HEK293 (cell line): ENCODE measurements around the gene RPL23.

ENCODE experiments used
- CTCF ChIA-PET: fragments of 350-600 bp; formaldehyde crosslinking; extraction: SDS; loops from one replicate; lab custom pipeline; 2021; ENCODE audit warnings: antibody characterized with exemption; lab: Yijun Ruan, JAX
- POLR2A ChIA-PET: fragments of 300-600 bp; formaldehyde crosslinking; extraction: SDS; loops from one replicate; lab custom pipeline; 2020; ENCODE audit warnings: antibody characterized with exemption, inconsistent platforms; lab: Yijun Ruan, JAX
- H3K27ac ChIP-seq: fragments of 200-500 bp; sonication (Bioruptor generic); 2 replicates; pipeline ENCODE4 v1.5.1; 2014; ENCODE audit warnings: low read depth, low read length, control low read depth, inconsistent platforms; ENCODE audit errors: extremely low read depth
- H3K36me3 ChIP-seq, 2 experiments: fragments of 200-500 bp in 1 of 2; sonication (Bioruptor generic) in 1 of 2; 1 replicate in 1 of 2; 2 replicates in 1 of 2; pipeline ENCODE4 v1.5.1; 2014 to 2017; ENCODE audit warnings: inconsistent platforms in 2 of 2, low read length in 2 of 2; ENCODE audit not compliant: control insufficient read depth in 2 of 2, insufficient read depth in 1 of 2
- H3K4me1 ChIP-seq: fragments of 200-500 bp; sonication (Bioruptor generic); 2 replicates; pipeline ENCODE4 v1.5.1; 2014; ENCODE audit warnings: mild to moderate bottlenecking, low read length, inconsistent platforms; ENCODE audit not compliant: control insufficient read depth, insufficient read depth
- H3K4me3 ChIP-seq: 2 replicates; pipeline ENCODE4 v1.5.1; 2011; ENCODE audit warnings: low read depth, mild to moderate bottlenecking, control low read depth, low read length, moderate library complexity
- H3K9me3 ChIP-seq: fragments of 200-500 bp; sonication (Bioruptor generic); 2 replicates; pipeline ENCODE4 v1.5.1; 2014; ENCODE audit warnings: low read depth, low read length, inconsistent platforms; ENCODE audit not compliant: control insufficient read depth, insufficient read depth
- BCL11A ChIP-seq: fragments of 450-650 bp; formaldehyde crosslinking; IDR thresholded peaks from 2 replicates; pipeline ENCODE4 v1.5.1; 2016; ENCODE audit warnings: low read depth, missing biosample characterization, missing genetic modification characterization
- GLI4 ChIP-seq: fragments of 450-650 bp; formaldehyde crosslinking; IDR thresholded peaks from 2 replicates; pipeline ENCODE4 v1.5.1; 2016; ENCODE audit warnings: missing biosample characterization, missing genetic modification characterization
- KLF1 ChIP-seq: fragments of 450-650 bp; formaldehyde crosslinking; IDR thresholded peaks from 2 replicates; pipeline ENCODE4 v1.5.1; 2016; ENCODE audit warnings: missing biosample characterization, missing genetic modification characterization
- OVOL3 ChIP-seq: fragments of 450-650 bp; formaldehyde crosslinking; IDR thresholded peaks from 2 replicates; pipeline ENCODE4 v1.5.1; 2016; ENCODE audit warnings: missing biosample characterization, missing genetic modification characterization
- RBAK ChIP-seq: fragments of 450-650 bp; formaldehyde crosslinking; IDR thresholded peaks from 2 replicates; pipeline ENCODE4 v1.5.1; 2016; ENCODE audit warnings: missing biosample characterization, missing genetic modification characterization
- WT1 ChIP-seq: fragments of 450-650 bp; formaldehyde crosslinking; IDR thresholded peaks from 2 replicates; pipeline ENCODE4 v1.5.1; 2016; ENCODE audit warnings: missing biosample characterization, missing genetic modification characterization
- ZBTB1 ChIP-seq: fragments of 450-650 bp; formaldehyde crosslinking; IDR thresholded peaks from 2 replicates; pipeline ENCODE4 v1.5.1; 2016; ENCODE audit warnings: missing biosample characterization, missing genetic modification characterization
- ZBTB17 ChIP-seq: fragments of 450-650 bp; formaldehyde crosslinking; IDR thresholded peaks from 2 replicates; pipeline ENCODE4 v1.5.1; 2016; ENCODE audit warnings: missing biosample characterization, missing genetic modification characterization
- ZFHX2 ChIP-seq: fragments of 450-650 bp; formaldehyde crosslinking; conservative IDR thresholded peaks from 2 replicates; pipeline ENCODE4 v1.5.1; 2016; ENCODE audit warnings: missing biosample characterization, missing genetic modification characterization
- ZNF175 ChIP-seq: fragments of 450-650 bp; formaldehyde crosslinking; IDR thresholded peaks from 2 replicates; pipeline ENCODE4 v1.5.1; 2016; ENCODE audit warnings: missing biosample characterization, missing genetic modification characterization
- ZNF223 ChIP-seq: fragments of 450-650 bp; formaldehyde crosslinking; IDR thresholded peaks from 2 replicates; pipeline ENCODE4 v1.5.1; 2016; ENCODE audit warnings: missing biosample characterization, missing genetic modification characterization
- ZNF335 ChIP-seq: fragments of 450-650 bp; formaldehyde crosslinking; conservative IDR thresholded peaks from 2 replicates; pipeline ENCODE4 v1.5.1; 2016; ENCODE audit warnings: missing biosample characterization, missing genetic modification characterization
- ZNF341 ChIP-seq: fragments of 450-650 bp; formaldehyde crosslinking; IDR thresholded peaks from 2 replicates; pipeline ENCODE4; 2016; ENCODE audit warnings: low read depth, missing biosample characterization, missing genetic modification characterization
- ZNF350 ChIP-seq: fragments of 450-650 bp; formaldehyde crosslinking; IDR thresholded peaks from 2 replicates; pipeline ENCODE4 v1.5.0; 2017; ENCODE audit warnings: missing biosample characterization, mild to moderate bottlenecking, missing genetic modification characterization
- ZNF433 ChIP-seq: fragments of 450-650 bp; formaldehyde crosslinking; IDR thresholded peaks from 2 replicates; pipeline ENCODE4 v1.5.1; 2016; ENCODE audit warnings: missing biosample characterization, missing genetic modification characterization, low read depth
- ZNF561 ChIP-seq: fragments of 450-650 bp; IDR thresholded peaks from 2 replicates; pipeline ENCODE4 v1.5.1; 2018; ENCODE audit warnings: missing biosample characterization, missing genetic modification characterization, borderline replicate concordance
- ZNF785 ChIP-seq: fragments of 450-650 bp; formaldehyde crosslinking; IDR thresholded peaks from 2 replicates; pipeline ENCODE4 v1.5.1; 2016; ENCODE audit warnings: missing biosample characterization, missing genetic modification characterization
- ZNF830 ChIP-seq: fragments of 450-650 bp; IDR thresholded peaks from 2 replicates; pipeline ENCODE4 v1.5.0; 2018; ENCODE audit warnings: missing biosample characterization, missing genetic modification characterization, low read depth, mild to moderate bottlenecking, moderate library complexity
- ZXDB ChIP-seq: fragments of 450-650 bp; formaldehyde crosslinking; IDR thresholded peaks from 2 replicates; pipeline ENCODE4 v1.5.1; 2016; ENCODE audit warnings: missing biosample characterization, missing genetic modification characterization
- TF ChIP-seq, protein P1 (sequence below): fragments of 450-650 bp; formaldehyde crosslinking; IDR thresholded peaks from 2 replicates; pipeline ENCODE4 v1.5.1; 2016; ENCODE audit warnings: missing biosample characterization, missing genetic modification characterization
- TF ChIP-seq, protein P2 (sequence below): fragments of 450-650 bp; formaldehyde crosslinking; IDR thresholded peaks from 2 replicates; pipeline ENCODE4 v1.5.1; 2017; ENCODE audit warnings: missing biosample characterization, missing genetic modification characterization
- TF ChIP-seq, protein P3 (sequence below): fragments of 450-650 bp; formaldehyde crosslinking; IDR thresholded peaks from 2 replicates; pipeline ENCODE4 v1.5.1; 2017; ENCODE audit warnings: missing biosample characterization, missing genetic modification characterization
- TF ChIP-seq, protein P4 (sequence below): fragments of 450-650 bp; formaldehyde crosslinking; IDR thresholded peaks from 2 replicates; pipeline ENCODE4 v1.5.1; 2016; ENCODE audit warnings: missing biosample characterization, missing genetic modification characterization
- TF ChIP-seq, protein P5 (sequence below): fragments of 450-650 bp; formaldehyde crosslinking; IDR thresholded peaks from 2 replicates; pipeline ENCODE4 v1.5.1; 2016; ENCODE audit warnings: missing biosample characterization, missing genetic modification characterization
- TF ChIP-seq, protein P6 (sequence below): fragments of 450-650 bp; formaldehyde crosslinking; IDR thresholded peaks from 2 replicates; pipeline ENCODE4 v1.5.1; 2016; ENCODE audit warnings: missing biosample characterization, missing genetic modification characterization

The RPL23 gene

DNA sequence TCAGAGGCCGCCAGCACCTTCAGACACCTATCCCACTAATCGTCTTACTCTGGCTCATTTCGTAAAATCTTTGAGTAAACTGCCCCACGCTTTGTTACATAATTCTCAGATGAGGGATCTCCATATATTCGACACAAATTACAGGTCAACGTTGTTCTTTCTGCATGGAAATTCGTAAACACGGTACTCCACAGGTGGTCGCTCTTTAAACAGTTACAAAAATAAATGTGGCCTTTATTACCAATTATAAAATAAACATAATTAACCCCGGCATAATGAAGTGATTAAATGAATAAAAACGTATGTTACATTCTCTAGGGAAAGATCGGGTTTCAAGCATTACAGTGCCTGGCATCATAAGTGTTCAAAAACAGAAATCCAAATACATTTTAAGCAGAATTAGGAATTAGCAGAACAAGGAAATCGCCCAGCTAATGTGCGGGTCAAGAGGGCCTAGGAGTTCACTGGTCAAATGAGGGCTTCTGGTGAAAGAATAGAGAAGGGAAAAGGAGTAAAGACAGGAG, 53.2 kb downstream of the RPL23 start (continued):
- TF ChIP-seq, protein P1, sequence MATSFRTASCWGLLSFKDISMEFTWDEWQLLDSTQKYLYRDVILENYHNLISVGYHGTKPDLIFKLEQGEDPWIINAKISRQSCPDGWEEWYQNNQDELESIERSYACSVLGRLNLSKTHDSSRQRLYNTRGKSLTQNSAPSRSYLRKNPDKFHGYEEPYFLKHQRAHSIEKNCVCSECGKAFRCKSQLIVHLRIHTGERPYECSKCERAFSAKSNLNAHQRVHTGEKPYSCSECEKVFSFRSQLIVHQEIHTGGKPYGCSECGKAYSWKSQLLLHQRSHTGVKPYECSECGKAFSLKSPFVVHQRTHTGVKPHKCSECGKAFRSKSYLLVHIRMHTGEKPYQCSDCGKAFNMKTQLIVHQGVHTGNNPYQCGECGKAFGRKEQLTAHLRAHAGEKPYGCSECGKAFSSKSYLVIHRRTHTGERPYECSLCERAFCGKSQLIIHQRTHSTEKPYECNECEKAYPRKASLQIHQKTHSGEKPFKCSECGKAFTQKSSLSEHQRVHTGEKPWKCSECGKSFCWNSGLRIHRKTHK (tag by site-specific recombination) = no peak
- TF ChIP-seq ZBTB1 (no peak), ZNF223 (tag by site-specific recombination) (no peak), OVOL3 (tag by site-specific recombination) (peak; percentile 93), ZNF785 (no peak), ZBTB17 (peak; percentile 91; the same call in 1 of the 2 replicates), BCL11A (peak; percentile 76; the same call in 1 of the 2 replicates), ZNF175 (tag by site-specific recombination) (no peak), ZFHX2 (peak; percentile 31), ZNF335 (peak; percentile 80)
- TF ChIP-seq, protein P2, sequence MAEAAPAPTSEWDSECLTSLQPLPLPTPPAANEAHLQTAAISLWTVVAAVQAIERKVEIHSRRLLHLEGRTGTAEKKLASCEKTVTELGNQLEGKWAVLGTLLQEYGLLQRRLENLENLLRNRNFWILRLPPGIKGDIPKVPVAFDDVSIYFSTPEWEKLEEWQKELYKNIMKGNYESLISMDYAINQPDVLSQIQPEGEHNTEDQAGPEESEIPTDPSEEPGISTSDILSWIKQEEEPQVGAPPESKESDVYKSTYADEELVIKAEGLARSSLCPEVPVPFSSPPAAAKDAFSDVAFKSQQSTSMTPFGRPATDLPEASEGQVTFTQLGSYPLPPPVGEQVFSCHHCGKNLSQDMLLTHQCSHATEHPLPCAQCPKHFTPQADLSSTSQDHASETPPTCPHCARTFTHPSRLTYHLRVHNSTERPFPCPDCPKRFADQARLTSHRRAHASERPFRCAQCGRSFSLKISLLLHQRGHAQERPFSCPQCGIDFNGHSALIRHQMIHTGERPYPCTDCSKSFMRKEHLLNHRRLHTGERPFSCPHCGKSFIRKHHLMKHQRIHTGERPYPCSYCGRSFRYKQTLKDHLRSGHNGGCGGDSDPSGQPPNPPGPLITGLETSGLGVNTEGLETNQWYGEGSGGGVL = no peak
- TF ChIP-seq, protein P3, sequence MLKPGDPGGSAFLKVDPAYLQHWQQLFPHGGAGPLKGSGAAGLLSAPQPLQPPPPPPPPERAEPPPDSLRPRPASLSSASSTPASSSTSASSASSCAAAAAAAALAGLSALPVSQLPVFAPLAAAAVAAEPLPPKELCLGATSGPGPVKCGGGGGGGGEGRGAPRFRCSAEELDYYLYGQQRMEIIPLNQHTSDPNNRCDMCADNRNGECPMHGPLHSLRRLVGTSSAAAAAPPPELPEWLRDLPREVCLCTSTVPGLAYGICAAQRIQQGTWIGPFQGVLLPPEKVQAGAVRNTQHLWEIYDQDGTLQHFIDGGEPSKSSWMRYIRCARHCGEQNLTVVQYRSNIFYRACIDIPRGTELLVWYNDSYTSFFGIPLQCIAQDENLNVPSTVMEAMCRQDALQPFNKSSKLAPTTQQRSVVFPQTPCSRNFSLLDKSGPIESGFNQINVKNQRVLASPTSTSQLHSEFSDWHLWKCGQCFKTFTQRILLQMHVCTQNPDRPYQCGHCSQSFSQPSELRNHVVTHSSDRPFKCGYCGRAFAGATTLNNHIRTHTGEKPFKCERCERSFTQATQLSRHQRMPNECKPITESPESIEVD (tag by site-specific recombination) = peak; percentile 87
- TF ChIP-seq, protein P4, sequence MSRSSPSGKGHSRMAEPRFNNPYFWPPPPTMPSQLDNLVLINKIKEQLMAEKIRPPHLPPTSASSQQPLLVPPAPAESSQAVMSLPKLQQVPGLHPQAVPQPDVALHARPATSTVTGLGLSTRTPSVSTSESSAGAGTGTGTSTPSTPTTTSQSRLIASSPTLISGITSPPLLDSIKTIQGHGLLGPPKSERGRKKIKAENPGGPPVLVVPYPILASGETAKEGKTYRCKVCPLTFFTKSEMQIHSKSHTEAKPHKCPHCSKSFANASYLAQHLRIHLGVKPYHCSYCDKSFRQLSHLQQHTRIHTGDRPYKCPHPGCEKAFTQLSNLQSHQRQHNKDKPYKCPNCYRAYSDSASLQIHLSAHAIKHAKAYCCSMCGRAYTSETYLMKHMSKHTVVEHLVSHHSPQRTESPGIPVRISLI (tag by site-specific recombination) = peak; percentile 11; the same call in 1 of the 2 replicates

DNA sequence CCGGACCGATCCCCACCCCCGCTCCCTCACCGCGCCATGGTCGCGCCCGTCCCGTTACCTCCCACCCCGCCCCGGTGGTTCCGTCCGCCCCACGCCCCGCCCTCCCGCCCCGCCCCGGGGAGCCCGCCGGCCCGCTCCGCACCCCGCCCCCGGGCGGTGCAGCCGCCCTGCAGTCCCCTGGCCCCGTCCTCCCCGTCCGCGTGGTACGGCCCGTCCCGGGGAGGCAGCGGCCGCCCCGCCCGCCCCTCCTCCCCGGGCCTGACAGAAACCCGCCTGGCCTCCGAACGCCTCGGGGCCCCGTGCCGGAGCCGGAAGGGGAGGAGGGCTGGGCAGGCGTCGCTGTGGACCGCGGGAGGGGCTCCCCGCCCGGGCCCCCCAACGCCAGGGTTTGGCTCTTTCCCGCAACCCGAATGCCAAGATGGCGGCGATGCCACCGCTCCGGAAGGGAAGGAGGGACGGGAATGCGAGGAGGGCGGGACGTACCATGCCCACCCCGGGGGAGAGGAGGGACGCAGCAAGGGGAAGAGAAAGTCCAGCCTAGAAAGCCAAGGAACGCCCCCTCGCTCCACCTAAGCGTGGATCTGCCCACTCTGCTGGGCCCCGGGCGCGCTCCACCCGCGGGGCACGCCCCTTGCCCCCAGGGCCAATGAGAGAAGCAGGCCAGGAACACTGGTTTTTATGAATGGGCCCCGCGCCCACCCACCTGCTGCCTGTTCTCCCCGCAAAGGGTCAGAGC, 53.9 kb downstream of the RPL23 start, which contains the start of gene PIP4K2B:
TSS of gene PIP4K2B (minus strand) at position 56 of the 736 bp plus-strand sequence. CDS start 132 bp downstream, outside the sequence.
- CTCF ChIA-PET = interaction anchor here (0.6 to 1.6 kb wide), 3 partner anchors 38 to 354 kb away, joined by 3 to 5 read pairs (median 3); no protein-coding TSS in a partner anchor
- Histone ChIP-seq H3K9me3 (no peaks in the 10 kb centered on the region), H3K4me3 (peak within 1 kb of the TSS; percentile 83), H3K4me1 (peaks cover 17% of the 10 kb centered on the region), H3K36me3 (peaks cover 40 to 65% of the 10 kb centered on the region in 2 experiments), H3K27ac (peak within 1 kb of the TSS; percentile 99)
- POLR2A ChIA-PET = interaction anchor here (0.9 to 1.9 kb wide), 8 partner anchors 11 to 70 kb away, joined by 3 to 8 read pairs (median 4); partner anchors contain the start of genes LASP1 and RPL23
- TF ChIP-seq, protein P5, sequence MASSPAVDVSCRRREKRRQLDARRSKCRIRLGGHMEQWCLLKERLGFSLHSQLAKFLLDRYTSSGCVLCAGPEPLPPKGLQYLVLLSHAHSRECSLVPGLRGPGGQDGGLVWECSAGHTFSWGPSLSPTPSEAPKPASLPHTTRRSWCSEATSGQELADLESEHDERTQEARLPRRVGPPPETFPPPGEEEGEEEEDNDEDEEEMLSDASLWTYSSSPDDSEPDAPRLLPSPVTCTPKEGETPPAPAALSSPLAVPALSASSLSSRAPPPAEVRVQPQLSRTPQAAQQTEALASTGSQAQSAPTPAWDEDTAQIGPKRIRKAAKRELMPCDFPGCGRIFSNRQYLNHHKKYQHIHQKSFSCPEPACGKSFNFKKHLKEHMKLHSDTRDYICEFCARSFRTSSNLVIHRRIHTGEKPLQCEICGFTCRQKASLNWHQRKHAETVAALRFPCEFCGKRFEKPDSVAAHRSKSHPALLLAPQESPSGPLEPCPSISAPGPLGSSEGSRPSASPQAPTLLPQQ (tag by site-specific recombination) = peak; percentile 93
- TF ChIP-seq KLF1 (tag by site-specific recombination) (peak; percentile 90), GLI4 (tag by site-specific recombination) (peak; percentile 87; the same call in 1 of the 2 replicates), WT1 (tag by site-specific recombination) (peak; percentile 29; the same call in 1 of the 2 replicates), ZNF830 (tag by site-specific recombination) (no peak), ZXDB (tag by site-specific recombination) (peak; percentile 51), RBAK (tag by site-specific recombination) (no peak), ZNF433 (tag by site-specific recombination) (no peak), ZNF561 (tag by site-specific recombination) (peak; percentile 99), ZNF350 (no peak), ZNF341 (tag by site-specific recombination) (peak; percentile 24)
- TF ChIP-seq, protein P6, sequence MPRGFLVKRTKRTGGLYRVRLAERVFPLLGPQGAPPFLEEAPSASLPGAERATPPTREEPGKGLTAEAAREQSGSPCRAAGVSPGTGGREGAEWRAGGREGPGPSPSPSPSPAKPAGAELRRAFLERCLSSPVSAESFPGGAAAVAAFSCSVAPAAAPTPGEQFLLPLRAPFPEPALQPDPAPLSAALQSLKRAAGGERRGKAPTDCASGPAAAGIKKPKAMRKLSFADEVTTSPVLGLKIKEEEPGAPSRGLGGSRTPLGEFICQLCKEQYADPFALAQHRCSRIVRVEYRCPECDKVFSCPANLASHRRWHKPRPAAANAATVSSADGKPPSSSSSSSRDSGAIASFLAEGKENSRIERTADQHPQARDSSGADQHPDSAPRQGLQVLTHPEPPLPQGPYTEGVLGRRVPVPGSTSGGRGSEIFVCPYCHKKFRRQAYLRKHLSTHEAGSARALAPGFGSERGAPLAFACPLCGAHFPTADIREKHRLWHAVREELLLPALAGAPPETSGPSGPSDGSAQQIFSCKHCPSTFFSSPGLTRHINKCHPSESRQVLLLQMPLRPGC (tag by site-specific recombination) = 0 out of 2 replicates have a peak, but pooled peaks have one; percentile 39
- TF ChIP-seq, protein P2 = peak; percentile 43
